Caco-2 (cell line): Measurements from ENCODE around the gene DUSP3. TPM values are rescaled to one million over a fixed set of nuclear protein-coding genes. Genes with fewer than 3 reads are reported as not detected.

ENCODE experiments used
- BruUV-seq: library from RNA; stranded (reverse); fragments of 400-500 nt; replicated peaks from 2 replicates; lab custom pipeline; 2021; lab: Mats Ljungman, UMichigan
- CTCF ChIA-PET: fragments of 300-600 bp; sonication (Branson Sonifier 250); formaldehyde crosslinking; loops from one replicate; lab custom pipeline; 2022; ENCODE audit warnings: antibody characterized with exemption; lab: Charles Lee
- POLR2A ChIA-PET: fragments of 300-600 bp; sonication (Branson Sonifier 250); formaldehyde crosslinking; loops from one replicate; lab custom pipeline; 2022; ENCODE audit warnings: antibody characterized with exemption; lab: Charles Lee
- DNase-seq, 2 experiments: peaks; one replicate each; pipeline versions ENCODE4 v3.0.0 to v3.0.0-alpha.2; 2020 to 2022
- H3K27me3 ChIP-seq: replicated peaks from 2 replicates; pipeline ENCODE4 v1.6.0; 2011; ENCODE audit warnings: low read length; ENCODE audit not compliant: control insufficient read depth, insufficient read depth
- H3K36me3 ChIP-seq: 2 replicates; pipeline ENCODE4 v1.5.1; 2011; ENCODE audit warnings: low read length; ENCODE audit not compliant: control insufficient read depth, insufficient read depth
- H3K4me1 ChIP-seq: fragments of 250-450 bp; sonication (Bioruptor Pico); 2 replicates; pipeline ENCODE4 v1.5.1; 2020; ENCODE audit warnings: mild to moderate bottlenecking
- H3K4me3 ChIP-seq: 2 replicates; pipeline ENCODE4 v1.5.1; 2011; ENCODE audit warnings: low read depth, mild to moderate bottlenecking, control low read depth, low read length
- H3K9me3 ChIP-seq: fragments of 250-450 bp; sonication (Bioruptor Pico); 2 replicates; pipeline ENCODE4 v1.5.1; 2020; ENCODE audit warnings: mild to moderate bottlenecking, moderate library complexity
- H3K27ac Mint-ChIP-seq: one replicate; pipeline ENCODE4 v1.8.0; 2022; ENCODE audit warnings: mixed read lengths; ENCODE audit not compliant: unreplicated experiment
- H3K27me3 Mint-ChIP-seq: one replicate; pipeline ENCODE4 v1.8.0; 2022; ENCODE audit warnings: mixed read lengths; ENCODE audit not compliant: insufficient read depth, unreplicated experiment
- H3K36me3 Mint-ChIP-seq: one replicate; pipeline ENCODE4 v1.8.0; 2022; ENCODE audit warnings: mild to moderate bottlenecking, mixed read lengths; ENCODE audit not compliant: insufficient read depth, unreplicated experiment
- H3K4me1 Mint-ChIP-seq: one replicate; pipeline ENCODE4 v1.8.0; 2022; ENCODE audit warnings: low read depth, mixed read lengths; ENCODE audit not compliant: unreplicated experiment
- H3K4me3 Mint-ChIP-seq: one replicate; pipeline ENCODE4 v1.8.0; 2022; ENCODE audit warnings: mild to moderate bottlenecking, moderate library complexity, mixed read lengths; ENCODE audit not compliant: unreplicated experiment
- H3K9me3 Mint-ChIP-seq: one replicate; pipeline ENCODE4 v1.8.0; 2022; ENCODE audit warnings: mixed read lengths; ENCODE audit not compliant: unreplicated experiment
- intact Hi-C: fragments of 100-400 bp; cut with micrococcal nuclease; formaldehyde crosslinking; loops from one replicate; pipeline ENCODE4 v1.10.0; 2022; ENCODE audit not compliant: unreplicated experiment
- total RNA-seq: library from RNA; stranded (reverse); gene quantifications from 2 replicates; pipeline ENCODE4 v1.2.3, GENCODE V29; 2022
- TF ChIP-seq, protein P1 (sequence below), 2 experiments: fragments of 200-600 bp in 1 of 2; IDR thresholded peaks; 1 replicate in 1 of 2; 2 replicates in 1 of 2; pipeline versions ENCODE4 v1.5.1 to v1.8.0; 2011 to 2022; ENCODE audit warnings: antibody characterized with exemption in 1 of 2, control low read depth in 1 of 2, inconsistent platforms in 1 of 2, low read depth in 1 of 2, low read length in 1 of 2, mild to moderate bottlenecking in 1 of 2, moderate library complexity in 1 of 2; ENCODE audit not compliant: insufficient read depth in 1 of 2, severe bottlenecking in 1 of 2, unreplicated experiment in 1 of 2

DUSP3 gene
- total RNA-seq, 1 experiment from 2014 or later: 86.3 TPM

DNA sequence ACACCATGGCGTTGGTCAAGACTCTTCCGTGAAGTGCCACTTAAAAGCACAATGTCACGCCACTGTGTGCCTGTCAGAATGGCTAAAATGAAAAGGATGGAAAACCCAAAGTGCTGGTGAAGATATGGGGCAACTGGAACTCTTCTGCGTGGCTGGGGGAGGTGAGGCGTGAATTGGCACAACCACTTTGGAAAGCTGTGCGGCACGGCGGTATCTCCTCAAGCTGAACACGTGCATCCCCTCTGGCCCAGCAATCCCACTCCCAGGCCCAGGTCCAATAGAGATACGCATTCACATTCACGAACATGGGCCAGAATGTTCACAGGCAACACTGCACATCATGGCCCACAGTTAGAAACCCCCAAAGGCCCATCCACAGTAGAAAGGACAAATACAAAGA lies 8.9 kb downstream of the DUSP3 start:
- TF ChIP-seq, protein P1, sequence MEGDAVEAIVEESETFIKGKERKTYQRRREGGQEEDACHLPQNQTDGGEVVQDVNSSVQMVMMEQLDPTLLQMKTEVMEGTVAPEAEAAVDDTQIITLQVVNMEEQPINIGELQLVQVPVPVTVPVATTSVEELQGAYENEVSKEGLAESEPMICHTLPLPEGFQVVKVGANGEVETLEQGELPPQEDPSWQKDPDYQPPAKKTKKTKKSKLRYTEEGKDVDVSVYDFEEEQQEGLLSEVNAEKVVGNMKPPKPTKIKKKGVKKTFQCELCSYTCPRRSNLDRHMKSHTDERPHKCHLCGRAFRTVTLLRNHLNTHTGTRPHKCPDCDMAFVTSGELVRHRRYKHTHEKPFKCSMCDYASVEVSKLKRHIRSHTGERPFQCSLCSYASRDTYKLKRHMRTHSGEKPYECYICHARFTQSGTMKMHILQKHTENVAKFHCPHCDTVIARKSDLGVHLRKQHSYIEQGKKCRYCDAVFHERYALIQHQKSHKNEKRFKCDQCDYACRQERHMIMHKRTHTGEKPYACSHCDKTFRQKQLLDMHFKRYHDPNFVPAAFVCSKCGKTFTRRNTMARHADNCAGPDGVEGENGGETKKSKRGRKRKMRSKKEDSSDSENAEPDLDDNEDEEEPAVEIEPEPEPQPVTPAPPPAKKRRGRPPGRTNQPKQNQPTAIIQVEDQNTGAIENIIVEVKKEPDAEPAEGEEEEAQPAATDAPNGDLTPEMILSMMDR (IDR thresholded peaks at IDR 0.05; ENCODE audit: insufficient read depth in 1 of 2, low read depth in 1 of 2, low read length in 1 of 2, severe bottlenecking in 1 of 2, unreplicated experiment in 1 of 2): no peak
- peaks cover 80% of the 10 kb centered on the region for H3K36me3 Mint-ChIP-seq
- H3K4me3 Mint-ChIP-seq: no peak overlapping the region
- Histone ChIP-seq H3K4me1 (peaks cover 8% of the 10 kb centered on the region; the same call in 1 of the 2 replicates), H3K9me3 (no peaks in the 10 kb centered on the region), H3K4me3 (no peak overlapping the region), H3K36me3 (peaks cover 3% of the 10 kb centered on the region; the same call in 1 of the 2 replicates), H3K27me3 (no peaks in the 10 kb centered on the region)
- no TSS peak for BruUV-seq
- intact Hi-C loops: no loop called here
- H3K4me1 Mint-ChIP-seq: peaks cover 17% of the 10 kb centered on the region
- no peaks in the 10 kb centered on the region for H3K27me3 Mint-ChIP-seq
- no peaks in the 10 kb centered on the region for H3K9me3 Mint-ChIP-seq
- DNase-seq: no peak
- ChIA-PET POLR2A (no interaction called here), CTCF (interaction anchor here (0.6 to 0.9 kb wide), 3 partner anchors 48 to 1071 kb away, joined by 3 to 13 read pairs (median 4); no protein-coding TSS in a partner anchor)
- no peak overlapping the region for H3K27ac Mint-ChIP-seq

DNA sequence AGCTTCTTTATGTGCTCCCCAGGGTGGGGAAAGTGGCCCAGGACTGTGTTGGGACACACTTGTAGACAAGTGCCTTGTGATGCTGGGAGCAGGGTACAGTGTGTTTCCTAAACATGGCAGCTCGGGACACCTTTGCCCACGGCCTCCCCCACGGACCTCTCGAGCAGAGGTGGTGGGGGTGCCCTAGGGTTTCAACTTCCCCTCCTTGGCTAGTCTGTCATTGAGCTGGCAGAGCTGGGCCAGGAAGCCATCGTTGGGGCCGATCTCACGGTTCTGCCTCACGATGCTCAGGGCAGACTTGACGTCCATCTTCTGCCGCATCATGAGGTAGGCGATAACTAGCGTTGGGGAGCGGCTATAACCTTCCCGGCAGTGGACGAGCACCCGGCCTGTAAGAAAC lies 9.4 kb downstream of the DUSP3 start:
- Histone ChIP-seq H3K4me1 (peaks cover 8% of the 10 kb centered on the region; the same call in 1 of the 2 replicates), H3K36me3 (no peaks in the 10 kb centered on the region; the same call in 1 of the 2 replicates), H3K9me3 (no peaks in the 10 kb centered on the region), H3K27me3 (no peaks in the 10 kb centered on the region), H3K4me3 (no peak overlapping the region)
- Mint-ChIP-seq H3K27me3 (no peaks in the 10 kb centered on the region), H3K27ac (no peak overlapping the region), H3K36me3 (peaks cover 78% of the 10 kb centered on the region), H3K9me3 (no peaks in the 10 kb centered on the region), H3K4me1 (peaks cover 17% of the 10 kb centered on the region), H3K4me3 (no peak overlapping the region)
- no peak for DNase-seq
- ChIA-PET POLR2A (no interaction called here), CTCF (interaction anchor here (0.6 kb wide), 1 partner anchor 71 kb away, joined by 3 read pairs; no protein-coding TSS in a partner anchor)
- intact Hi-C loops: no loop called here
- TF ChIP-seq, protein P1 (IDR thresholded peaks at IDR 0.05; ENCODE audit: insufficient read depth in 1 of 2, low read depth in 1 of 2, low read length in 1 of 2, severe bottlenecking in 1 of 2, unreplicated experiment in 1 of 2): no peak
- BruUV-seq: no TSS peak

DNA sequence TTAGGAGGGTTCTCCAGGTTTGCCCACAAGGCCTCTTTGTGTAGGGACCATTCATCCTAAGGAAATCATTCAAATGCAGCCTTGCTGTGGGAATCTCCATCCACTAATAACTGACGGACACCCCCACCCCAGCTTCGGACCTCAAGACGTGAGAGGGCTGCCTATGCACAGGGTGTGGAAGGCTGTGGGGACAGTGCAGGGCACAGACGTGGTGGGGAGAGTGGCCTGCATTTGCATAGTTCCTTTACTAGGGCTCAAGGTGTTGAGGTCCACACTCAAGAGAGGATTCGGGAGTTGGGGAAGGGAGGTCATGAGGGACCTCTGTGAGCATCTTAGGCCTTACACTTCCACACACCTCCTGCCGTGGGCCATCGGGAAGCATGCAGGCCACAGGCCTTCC lies 9.8 kb downstream of the DUSP3 start:
- H3K27me3 ChIP-seq: no peaks in the 10 kb centered on the region
- H3K4me3 ChIP-seq: no peak overlapping the region
- TF ChIP-seq, protein P1 (IDR thresholded peaks at IDR 0.05; ENCODE audit: insufficient read depth in 1 of 2, low read depth in 1 of 2, low read length in 1 of 2, severe bottlenecking in 1 of 2, unreplicated experiment in 1 of 2): no peak
- Mint-ChIP-seq H3K27me3 (no peaks in the 10 kb centered on the region), H3K27ac (no peak overlapping the region), H3K4me1 (peaks cover 17% of the 10 kb centered on the region), H3K9me3 (no peaks in the 10 kb centered on the region), H3K4me3 (no peak overlapping the region), H3K36me3 (peaks cover 74% of the 10 kb centered on the region)
- POLR2A ChIA-PET: no interaction called here
- DNase-seq: no peak
- CTCF ChIA-PET: interaction anchor here (0.6 kb wide), 1 partner anchor 72 kb away, joined by 3 read pairs; no protein-coding TSS in a partner anchor
- H3K4me1 ChIP-seq: peaks cover 8% of the 10 kb centered on the region; the same call in 1 of the 2 replicates
- intact Hi-C loops: no loop called here
- H3K9me3 ChIP-seq: no peaks in the 10 kb centered on the region
- H3K36me3 ChIP-seq: no peaks in the 10 kb centered on the region; the same call in 1 of the 2 replicates
- no TSS peak for BruUV-seq
